DOHH2 (cell line): ENCODE data around the gene CYP2W1.

Source experiments
- H3F3A ChIP-seq: fragments of 200-600 bp; sonication (generic), shearing (Covaris generic); 2 replicates; pipeline ENCODE4 v1.6.0; 2016; ENCODE audit warnings: antibody characterized with exemption, mild to moderate bottlenecking; ENCODE audit not compliant: control insufficient read depth, insufficient read depth
- H3K27ac ChIP-seq: fragments of 200-600 bp; sonication (generic); 2 replicates; pipeline ENCODE4 v1.5.1; 2014; ENCODE audit warnings: low read depth, mild to moderate bottlenecking, low read length, moderate library complexity
- H3K27me3 ChIP-seq: fragments of 200-600 bp; sonication (generic); 2 replicates; pipeline ENCODE4 v1.6.1; 2014; ENCODE audit warnings: mild to moderate bottlenecking, low read length, mixed read lengths; ENCODE audit not compliant: control insufficient read depth
- H3K36me3 ChIP-seq: fragments of 200-600 bp; sonication (generic); 2 replicates; pipeline ENCODE4 v1.6.1; 2014; ENCODE audit warnings: mild to moderate bottlenecking, low read length, moderate library complexity, mixed read lengths; ENCODE audit not compliant: control insufficient read depth
- H3K4me1 ChIP-seq: fragments of 200-600 bp; sonication (generic); 2 replicates; pipeline ENCODE4 v1.6.1; 2014; ENCODE audit warnings: mild to moderate bottlenecking, low read length, mixed read lengths; ENCODE audit not compliant: control insufficient read depth
- H3K4me2 ChIP-seq: fragments of 200-600 bp; sonication (generic); 2 replicates; pipeline ENCODE4 v1.6.0; 2014; ENCODE audit warnings: mild to moderate bottlenecking, low read length, moderate library complexity
- H3K4me3 ChIP-seq: fragments of 200-600 bp; sonication (generic); 2 replicates; pipeline ENCODE4 v1.5.1; 2014; ENCODE audit warnings: mild to moderate bottlenecking, low read length, mixed read lengths
- H3K79me2 ChIP-seq: fragments of 200-600 bp; sonication (generic); 2 replicates; pipeline ENCODE4 v1.6.1; 2014; ENCODE audit warnings: mild to moderate bottlenecking, low read length, mixed read lengths; ENCODE audit not compliant: control insufficient read depth
- H3K9me2 ChIP-seq: fragments of 200-600 bp; sonication (generic); replicated peaks from 2 replicates; pipeline ENCODE4 v1.6.1; 2014; ENCODE audit warnings: mild to moderate bottlenecking, low read length, mixed read lengths; ENCODE audit not compliant: control insufficient read depth
- H3K9me3 ChIP-seq: fragments of 200-600 bp; sonication (generic); 2 replicates; pipeline ENCODE4 v1.6.1; 2014; ENCODE audit warnings: antibody characterized with exemption, low read length, mixed read lengths; ENCODE audit not compliant: control insufficient read depth, insufficient read depth
- H4K20me1 ChIP-seq: fragments of 200-600 bp; sonication (generic); 2 replicates; pipeline ENCODE4 v1.6.0; 2014; ENCODE audit warnings: low read depth, mild to moderate bottlenecking, antibody characterized with exemption, low read length, moderate library complexity; ENCODE audit not compliant: control insufficient read depth, insufficient read depth
- EZH2phosphoT487 ChIP-seq: fragments of 200-600 bp; sonication (generic); IDR thresholded peaks from 2 replicates; pipeline ENCODE4 v1.6.1; 2017; ENCODE audit warnings: borderline replicate concordance, mild to moderate bottlenecking, antibody characterized with exemption, low read length, moderate library complexity, mixed read lengths
- TF ChIP-seq, protein P1 (sequence below): fragments of 200-600 bp; sonication (generic); IDR thresholded peaks from one replicate; pipeline ENCODE4 v1.5.1; 2014; ENCODE audit warnings: antibody characterized with exemption, mild to moderate bottlenecking, low read depth, low read length; ENCODE audit not compliant: poor library complexity, severe bottlenecking

CYP2W1 gene

DNA sequence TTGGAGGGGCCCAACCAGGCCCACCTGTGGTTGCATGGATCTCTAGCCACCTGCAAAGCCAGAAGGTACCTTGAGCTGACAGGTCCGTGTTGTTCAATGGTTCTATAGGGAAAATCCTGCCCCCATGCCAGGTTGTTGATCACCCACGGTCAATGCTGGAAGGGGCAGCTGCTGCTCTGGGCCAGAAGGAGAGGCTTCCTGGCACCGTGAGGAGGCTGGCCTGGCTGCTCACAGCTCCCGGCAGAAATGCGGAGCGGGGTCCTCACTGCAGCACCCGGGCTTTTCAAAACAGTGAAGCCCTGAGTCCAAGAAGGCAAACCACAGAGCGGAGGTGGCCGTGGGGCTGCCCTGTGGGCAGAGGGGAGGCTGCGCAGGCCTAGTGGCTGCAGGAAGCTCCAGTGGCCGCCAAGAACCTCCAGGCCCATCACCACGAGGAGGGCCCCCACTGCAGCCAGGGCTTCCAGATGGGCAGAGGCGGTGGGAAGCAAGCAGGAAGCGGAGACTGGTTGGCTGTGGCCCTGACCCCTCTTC, 36.3 kb downstream of the CYP2W1 start:
- Histone ChIP-seq H3K79me2 (peaks cover 96% of the 10 kb centered on the region), H3K4me3 (no peak overlapping the region), H3F3A (peaks cover 21% of the 10 kb centered on the region), H3K27ac (no peak overlapping the region), H4K20me1 (peaks cover 48% of the 10 kb centered on the region), H3K4me2 (no peak overlapping the region), H3K9me3 (no peaks in the 10 kb centered on the region; the same call in 1 of the 2 replicates), H3K27me3 (no peaks in the 10 kb centered on the region), H3K9me2 (no peaks in the 10 kb centered on the region), H3K36me3 (peaks cover 87% of the 10 kb centered on the region), H3K4me1 (peaks cover 73% of the 10 kb centered on the region)
- TF ChIP-seq, protein P1, sequence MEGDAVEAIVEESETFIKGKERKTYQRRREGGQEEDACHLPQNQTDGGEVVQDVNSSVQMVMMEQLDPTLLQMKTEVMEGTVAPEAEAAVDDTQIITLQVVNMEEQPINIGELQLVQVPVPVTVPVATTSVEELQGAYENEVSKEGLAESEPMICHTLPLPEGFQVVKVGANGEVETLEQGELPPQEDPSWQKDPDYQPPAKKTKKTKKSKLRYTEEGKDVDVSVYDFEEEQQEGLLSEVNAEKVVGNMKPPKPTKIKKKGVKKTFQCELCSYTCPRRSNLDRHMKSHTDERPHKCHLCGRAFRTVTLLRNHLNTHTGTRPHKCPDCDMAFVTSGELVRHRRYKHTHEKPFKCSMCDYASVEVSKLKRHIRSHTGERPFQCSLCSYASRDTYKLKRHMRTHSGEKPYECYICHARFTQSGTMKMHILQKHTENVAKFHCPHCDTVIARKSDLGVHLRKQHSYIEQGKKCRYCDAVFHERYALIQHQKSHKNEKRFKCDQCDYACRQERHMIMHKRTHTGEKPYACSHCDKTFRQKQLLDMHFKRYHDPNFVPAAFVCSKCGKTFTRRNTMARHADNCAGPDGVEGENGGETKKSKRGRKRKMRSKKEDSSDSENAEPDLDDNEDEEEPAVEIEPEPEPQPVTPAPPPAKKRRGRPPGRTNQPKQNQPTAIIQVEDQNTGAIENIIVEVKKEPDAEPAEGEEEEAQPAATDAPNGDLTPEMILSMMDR = no peak
- no peak for TF ChIP-seq EZH2phosphoT487

DNA sequence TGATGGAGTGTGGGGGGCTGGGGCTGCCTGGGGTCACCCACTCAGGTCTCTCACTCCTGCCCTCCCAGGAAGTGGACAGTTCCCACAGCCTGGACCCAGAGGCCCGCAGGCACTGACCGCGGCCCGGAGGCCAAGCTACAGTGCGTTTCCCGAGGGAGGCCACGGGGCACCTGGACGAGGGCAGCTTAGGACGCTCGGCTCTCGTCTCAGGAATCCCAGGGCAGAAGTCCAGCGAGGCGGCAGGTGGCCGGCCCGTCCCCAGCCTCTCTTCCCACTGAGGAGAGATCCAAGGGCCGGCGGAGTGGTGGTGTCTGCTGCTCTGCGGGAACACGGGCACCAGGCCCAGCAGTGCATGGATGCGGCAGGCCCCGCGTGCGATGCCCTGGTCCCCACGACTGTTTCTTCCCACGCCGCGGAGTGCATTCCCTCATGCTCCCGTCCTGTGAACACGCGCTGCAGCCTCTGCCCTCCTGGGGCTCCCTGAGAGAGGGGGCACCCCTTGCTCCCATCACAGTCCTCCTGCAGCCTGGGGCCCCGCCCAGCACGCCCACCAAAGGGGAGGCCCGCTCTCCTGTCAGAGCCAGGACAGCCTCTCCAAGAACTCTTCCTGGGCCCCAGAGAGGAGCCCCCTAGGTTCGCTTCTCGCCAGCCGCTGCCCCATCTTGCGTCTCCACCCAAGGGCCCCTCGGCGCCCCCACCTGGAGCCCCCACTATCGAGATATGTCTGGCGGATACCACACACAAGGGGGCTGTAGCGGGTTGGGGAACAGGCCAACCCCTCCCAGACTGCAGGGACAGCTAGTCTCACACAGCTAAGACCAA, 37.0 kb downstream of the CYP2W1 start:
- Histone ChIP-seq H3K9me2 (no peaks in the 10 kb centered on the region), H3K4me3 (no peak overlapping the region), H3K27ac (no peak overlapping the region), H3K27me3 (no peaks in the 10 kb centered on the region), H3K9me3 (no peaks in the 10 kb centered on the region; the same call in 1 of the 2 replicates), H4K20me1 (peaks cover 41% of the 10 kb centered on the region), H3K4me2 (no peak overlapping the region), H3F3A (peaks cover 25% of the 10 kb centered on the region), H3K4me1 (peaks cover 75% of the 10 kb centered on the region), H3K36me3 (peaks cover 84% of the 10 kb centered on the region), H3K79me2 (peaks cover 93% of the 10 kb centered on the region)
- TF ChIP-seq EZH2phosphoT487 = no peak
- TF ChIP-seq, protein P1 = no peak

DNA sequence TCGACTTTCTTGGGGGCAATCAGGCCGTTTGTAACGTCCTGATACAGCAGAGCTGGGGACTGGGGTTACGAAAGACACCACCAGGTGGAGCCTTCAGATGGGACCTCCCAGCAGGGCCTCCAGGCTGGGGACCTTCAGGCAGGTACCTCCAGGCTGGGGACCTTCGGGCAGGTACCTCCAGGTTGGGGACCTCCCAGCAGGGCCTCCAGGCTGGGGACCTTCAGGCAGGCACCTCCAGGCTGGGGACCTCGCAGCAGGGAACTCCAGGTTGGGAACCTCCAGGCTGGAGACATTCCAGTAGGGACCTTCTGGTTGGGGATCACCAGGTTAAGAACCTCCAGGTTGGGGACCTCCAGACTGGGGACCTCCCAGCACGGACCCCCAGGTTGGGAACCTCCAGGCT, 37.9 kb downstream of the CYP2W1 start:
- peak overlapping the region; percentile 89; the same call in 1 of the 2 replicates for H3K4me2 ChIP-seq

More for the DNA sequence above, 37.9 kb downstream of the CYP2W1 start:
- Histone ChIP-seq H3K4me3 (no peak overlapping the region), H3F3A (peaks cover 34% of the 10 kb centered on the region), H3K9me3 (no peaks in the 10 kb centered on the region; the same call in 1 of the 2 replicates), H3K9me2 (no peaks in the 10 kb centered on the region), H3K4me1 (peaks cover 75% of the 10 kb centered on the region), H3K36me3 (peaks cover 84% of the 10 kb centered on the region), H3K27ac (peak overlapping the region; percentile 3; the same call in 1 of the 2 replicates), H4K20me1 (peaks cover 36% of the 10 kb centered on the region), H3K27me3 (no peaks in the 10 kb centered on the region), H3K79me2 (peaks cover 93% of the 10 kb centered on the region)
- TF ChIP-seq, protein P1 = peak; percentile 87
- TF ChIP-seq EZH2phosphoT487 = no peak
